Adipocyte (in vitro differentiated cells): ENCODE measurements around the gene TEFM.
"Not testable (repeated sequence)": the region's sequence is repeated elsewhere in the genome, so short reads cannot be mapped to it uniquely, and the experiment has no call there.

Experiments
- DNase-seq: peaks from one replicate; pipeline ENCODE4 v3.0.0-alpha.2; 2015; ENCODE audit warnings: low read depth
- H3K27me3 ChIP-seq: replicated peaks from 2 replicates; pipeline ENCODE4 v1.7.0; 2013; ENCODE audit warnings: mild to moderate bottlenecking, low read length, moderate library complexity; ENCODE audit not compliant: control insufficient read depth, insufficient read depth
- H3K36me3 ChIP-seq: 2 replicates; pipeline ENCODE4 v1.7.0; 2013; ENCODE audit warnings: low read length, mild to moderate bottlenecking, moderate library complexity; ENCODE audit not compliant: control insufficient read depth, insufficient read depth, severe bottlenecking
- H3K4me1 ChIP-seq: 2 replicates; pipeline ENCODE4 v1.7.0; 2013; ENCODE audit warnings: mild to moderate bottlenecking, low read length, moderate library complexity; ENCODE audit not compliant: control insufficient read depth, insufficient read depth
- H3K4me3 ChIP-seq: 2 replicates; pipeline ENCODE4 v1.7.0; 2013; ENCODE audit warnings: mild to moderate bottlenecking, low read length, moderate library complexity
- H3K9ac ChIP-seq: 2 replicates; pipeline ENCODE4 v1.7.0; 2013; ENCODE audit warnings: mild to moderate bottlenecking, low read length, moderate library complexity
- H3K9me3 ChIP-seq: 2 replicates; pipeline ENCODE4 v1.7.0; 2013; ENCODE audit warnings: mild to moderate bottlenecking, low read length, moderate library complexity; ENCODE audit not compliant: control insufficient read depth

Gene TEFM

GRCh38 chr17:30917050-30917449, 11.0 kb upstream of the TEFM start:
- peaks cover 7% of the 10 kb centered on the region for H3K27me3 ChIP-seq
- H3K4me1 ChIP-seq = no peaks in the 10 kb centered on the region
- H3K9me3 ChIP-seq = no peaks in the 10 kb centered on the region
- no peaks in the 10 kb centered on the region for H3K36me3 ChIP-seq
- no peak overlapping the region for H3K4me3 ChIP-seq
- no peak overlapping the region for H3K9ac ChIP-seq
- DNase-seq = no peak

DNA sequence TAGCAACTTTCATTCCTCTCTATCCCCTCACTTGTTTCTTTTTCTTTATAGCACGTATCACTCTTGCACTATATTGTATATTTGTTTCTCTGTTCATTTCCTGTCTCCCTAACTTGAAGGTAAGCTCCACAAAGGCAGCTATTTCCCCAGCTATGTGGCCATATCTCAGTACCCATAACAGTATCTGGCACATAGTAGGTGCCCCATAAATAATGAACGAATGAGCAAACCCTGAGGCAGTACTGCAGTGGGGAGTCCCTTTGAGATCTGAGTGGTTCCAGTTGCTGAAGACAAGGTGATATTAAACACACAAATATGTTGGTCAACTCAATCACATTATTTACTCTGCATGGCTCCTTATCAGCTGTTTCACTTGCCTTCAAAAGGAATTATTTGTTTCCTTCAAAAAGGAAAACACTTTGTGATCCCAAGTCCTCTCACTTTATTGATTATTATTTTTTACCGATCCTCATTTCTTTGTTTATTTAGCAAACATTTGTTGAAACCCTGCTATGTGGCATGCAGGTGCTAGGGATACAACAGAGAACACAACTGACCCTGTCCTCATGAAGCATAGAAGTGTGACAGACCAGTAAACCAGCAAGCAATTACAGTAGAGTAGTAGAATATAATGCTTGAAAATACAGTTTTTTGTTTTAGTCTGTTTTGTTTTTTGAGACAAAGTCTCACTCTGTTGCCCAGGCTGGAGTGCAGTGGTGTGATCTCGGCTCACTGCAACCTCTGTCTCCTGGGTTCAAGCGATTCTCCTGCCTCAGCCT, 10.0 kb upstream of the TEFM start:
- Histone ChIP-seq H3K9ac (no peak overlapping the region), H3K36me3 (no peaks in the 10 kb centered on the region), H3K4me1 (no peaks in the 10 kb centered on the region), H3K9me3 (no peaks in the 10 kb centered on the region), H3K4me3 (no peak overlapping the region), H3K27me3 (peaks cover under 1% of the 10 kb centered on the region)
- DNase-seq = no peak

GRCh38 chr17:30913955-30914354, 7.9 kb upstream of the TEFM start:
- DNase-seq = no peak
- H3K27me3 ChIP-seq = no peaks in the 10 kb centered on the region

DNA sequence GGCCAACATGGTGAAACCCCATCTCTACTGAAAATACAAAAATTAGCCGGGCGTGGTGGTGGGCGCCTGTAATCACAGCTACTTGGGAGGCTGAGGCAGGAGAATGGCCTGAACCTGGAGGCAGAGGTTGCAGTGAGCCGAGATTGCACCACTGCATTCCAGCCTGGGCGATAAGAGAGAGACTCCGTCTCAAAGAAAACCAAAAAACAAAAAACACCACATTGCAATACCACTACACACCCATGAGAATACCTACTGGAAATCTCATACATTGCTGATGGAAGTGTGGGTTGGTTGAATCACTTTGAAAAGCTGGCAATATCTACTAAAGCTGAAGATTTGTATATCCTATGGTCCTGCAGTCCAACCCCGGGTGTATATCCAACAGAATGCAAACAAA, 4.1 kb upstream of the TEFM start:
- not testable (repeated sequence) for H3K4me3 ChIP-seq, H3K9ac ChIP-seq, DNase-seq, H3K9me3 ChIP-seq, H3K4me1 ChIP-seq, H3K36me3 ChIP-seq, H3K27me3 ChIP-seq

More at GRCh38 chr17:30913955-30914354, 7.9 kb upstream of the TEFM start:
- Histone ChIP-seq H3K9me3 (no peaks in the 10 kb centered on the region), H3K9ac (no peak overlapping the region), H3K4me3 (no peak overlapping the region), H3K36me3 (no peaks in the 10 kb centered on the region), H3K4me1 (no peaks in the 10 kb centered on the region)

DNA sequence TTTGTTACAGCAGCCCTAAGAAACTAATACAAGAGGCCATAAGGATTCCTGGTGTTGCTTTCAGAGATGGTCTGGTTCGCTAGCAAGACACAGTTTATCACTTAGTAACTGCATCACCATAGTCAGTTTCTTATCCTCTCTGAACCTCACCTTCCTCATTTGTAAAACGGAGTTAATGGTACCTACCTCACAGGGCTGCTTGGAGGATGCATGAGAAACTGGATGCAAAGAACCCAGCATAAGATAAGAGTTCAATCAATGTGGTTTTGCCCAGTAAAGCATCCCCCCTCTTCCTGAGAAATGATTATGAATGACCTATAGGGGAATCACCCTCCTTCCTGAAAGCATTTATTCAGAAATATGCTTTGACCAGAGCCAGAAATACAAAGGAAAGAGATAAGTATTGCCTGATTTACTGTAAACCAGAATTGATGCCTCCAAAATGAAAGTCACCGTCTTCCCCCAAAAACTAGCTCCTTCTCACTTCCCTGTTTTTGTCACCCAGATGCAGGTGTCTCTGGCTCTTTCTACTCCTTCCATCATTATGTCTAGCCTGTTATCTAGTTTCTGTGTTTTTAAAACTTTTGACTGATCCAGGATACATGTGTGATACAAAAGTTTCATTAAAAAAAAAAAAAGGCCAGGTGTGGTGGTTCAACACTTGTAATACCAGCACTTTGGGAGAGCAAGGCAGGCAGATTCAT, 2.8 kb upstream of the TEFM start:
- Histone ChIP-seq H3K36me3 (peaks cover 4% of the 10 kb centered on the region), H3K27me3 (no peaks in the 10 kb centered on the region), H3K4me1 (peaks cover 4% of the 10 kb centered on the region), H3K4me3 (no peak overlapping the region), H3K9me3 (no peaks in the 10 kb centered on the region), H3K9ac (no peak overlapping the region)
- no peak for DNase-seq

- Histone ChIP-seq H3K4me1 (peaks cover 4% of the 10 kb centered on the region), H3K36me3 (peaks cover 23% of the 10 kb centered on the region), H3K9ac (peak overlapping the region; percentile 96), H3K27me3 (no peaks in the 10 kb centered on the region), H3K9me3 (no peaks in the 10 kb centered on the region), H3K4me3 (peak overlapping the region; percentile 100)
- DNase-seq = peak; percentile 53
These were observed 317 bp downstream of the TEFM start for GRCh38 chr17:30905742-30906100.

DNA sequence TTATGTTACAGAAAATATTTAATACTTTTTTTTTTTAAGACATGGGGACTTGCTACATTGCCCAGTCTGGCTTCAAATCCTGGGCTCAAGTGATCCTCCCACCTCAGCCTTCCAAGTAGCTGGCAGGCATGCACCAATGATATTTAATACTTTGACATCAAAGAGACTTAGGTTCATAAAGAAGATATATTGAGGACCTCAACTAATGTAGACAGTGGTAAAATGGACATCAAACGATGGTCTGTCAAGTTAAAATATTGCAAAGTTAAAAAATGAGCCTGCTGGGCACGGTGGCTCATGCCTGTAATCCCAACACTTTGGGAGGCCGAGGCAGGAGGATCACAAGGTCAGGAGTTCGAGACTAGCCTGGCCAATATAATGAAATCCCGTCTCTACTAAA, 8.7 kb downstream of the TEFM start:
- H3K36me3 ChIP-seq = peaks cover 39% of the 10 kb centered on the region

DNA sequence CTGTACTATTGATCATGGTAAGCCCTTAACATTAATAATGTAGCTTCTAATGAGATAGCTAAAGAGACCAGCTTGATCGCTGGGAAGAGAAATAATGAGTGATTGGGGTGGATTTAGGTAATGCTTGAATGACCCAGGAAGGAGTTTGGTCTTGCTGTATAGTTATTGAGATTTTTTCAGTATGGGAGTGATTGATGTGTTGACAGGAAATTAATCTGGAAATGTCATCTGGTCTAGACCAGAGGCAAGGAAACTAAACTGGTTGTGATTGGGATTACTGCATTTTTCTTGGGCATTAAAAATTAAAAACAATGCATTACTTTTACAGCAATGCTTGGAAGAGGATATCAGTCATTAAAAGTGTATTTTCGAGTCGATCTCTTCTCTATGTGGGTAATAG, 11.8 kb downstream of the TEFM start:
- H3K4me3 ChIP-seq = no peak overlapping the region
- H3K9me3 ChIP-seq = no peaks in the 10 kb centered on the region
- no peak for DNase-seq
- H3K36me3 ChIP-seq = peaks cover 14% of the 10 kb centered on the region
- no peak overlapping the region for H3K9ac ChIP-seq
- peaks cover 4% of the 10 kb centered on the region for H3K4me1 ChIP-seq
- H3K27me3 ChIP-seq = no peaks in the 10 kb centered on the region

More for the DNA sequence above, 8.7 kb downstream of the TEFM start:
- DNase-seq = no peak
- Histone ChIP-seq H3K4me1 (peaks cover 4% of the 10 kb centered on the region), H3K9ac (no peak overlapping the region), H3K9me3 (no peaks in the 10 kb centered on the region), H3K4me3 (no peak overlapping the region), H3K27me3 (no peaks in the 10 kb centered on the region)

DNA sequence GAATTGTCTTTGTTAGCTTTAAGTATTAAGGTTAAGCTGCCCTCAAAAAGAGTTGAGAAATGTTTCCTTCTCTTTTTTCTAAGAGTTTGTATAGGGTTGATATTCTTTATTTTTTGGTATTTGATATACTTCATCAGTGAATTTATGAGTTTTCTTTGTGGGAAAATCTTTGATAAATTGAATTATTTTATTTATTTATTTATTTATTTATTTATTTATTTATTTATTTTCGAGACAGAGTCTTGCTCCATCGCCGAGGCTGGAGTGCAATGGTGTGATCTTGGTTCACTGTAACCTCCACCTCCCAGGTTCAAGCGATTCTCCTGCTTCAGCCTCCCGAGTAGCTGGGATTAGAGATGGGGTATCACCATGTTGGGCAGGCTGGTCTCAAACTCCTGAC, 19.9 kb downstream of the TEFM start:
- Histone ChIP-seq H3K4me3 (no peak overlapping the region), H3K9me3 (no peaks in the 10 kb centered on the region), H3K4me1 (no peaks in the 10 kb centered on the region), H3K9ac (no peak overlapping the region), H3K36me3 (peaks cover under 1% of the 10 kb centered on the region), H3K27me3 (no peaks in the 10 kb centered on the region)
- no peak for DNase-seq

DNA sequence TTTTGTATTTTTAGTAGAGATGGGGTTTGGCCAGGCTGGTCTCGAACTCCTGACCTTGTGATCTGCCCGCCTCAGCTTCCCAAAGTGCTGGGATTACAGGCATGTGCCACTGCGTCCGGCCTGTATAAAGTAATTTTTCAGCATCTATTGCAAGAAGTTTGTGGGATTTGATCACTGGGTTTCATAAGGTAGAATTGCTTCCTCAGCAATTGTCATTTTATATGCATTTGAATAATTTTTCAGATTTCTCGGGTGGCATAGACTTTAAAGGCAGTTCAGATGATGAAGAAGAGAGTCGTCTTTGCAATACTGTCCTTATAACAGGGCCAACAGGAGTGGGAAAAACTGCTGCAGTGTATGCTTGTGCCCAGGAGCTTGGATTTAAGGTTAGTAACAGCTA, 37.0 kb downstream of the TEFM start:
- peaks cover 6% of the 10 kb centered on the region for H3K36me3 ChIP-seq

DNA sequence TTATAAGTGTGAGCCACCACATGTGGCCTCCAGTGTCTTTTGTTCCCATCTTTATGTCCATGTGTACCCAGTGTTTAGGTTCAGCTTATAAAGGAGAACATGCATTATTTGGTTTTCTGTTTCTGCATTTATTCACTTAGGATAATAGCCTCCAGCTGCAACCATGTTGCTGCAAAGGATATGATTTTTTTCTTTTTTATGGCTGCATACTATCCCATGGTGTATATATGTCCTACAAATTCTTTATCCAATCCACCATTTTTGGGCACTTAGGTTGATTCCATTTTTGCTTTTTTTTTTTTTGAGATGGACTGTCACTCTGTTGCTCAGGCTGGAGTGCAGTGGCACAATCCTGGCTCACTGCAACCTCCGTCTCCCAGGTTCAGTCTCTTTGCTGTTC, 41.4 kb downstream of the TEFM start:
- H3K9me3 ChIP-seq = no peaks in the 10 kb centered on the region
- H3K36me3 ChIP-seq = peaks cover 6% of the 10 kb centered on the region
- no peak overlapping the region for H3K4me3 ChIP-seq
- no peak overlapping the region for H3K9ac ChIP-seq
- no peaks in the 10 kb centered on the region for H3K27me3 ChIP-seq
- no peak for DNase-seq
- no peaks in the 10 kb centered on the region for H3K4me1 ChIP-seq

More for the DNA sequence above, 37.0 kb downstream of the TEFM start:
- Histone ChIP-seq H3K4me1 (no peaks in the 10 kb centered on the region), H3K4me3 (no peak overlapping the region), H3K9me3 (no peaks in the 10 kb centered on the region), H3K27me3 (no peaks in the 10 kb centered on the region), H3K9ac (no peak overlapping the region)
- DNase-seq = no peak
